ENCODE measurements around the gene CARD19.
A peak's percentile ranks its signal among the peaks of the same experiment; 100 is the strongest.
"Not testable (repeated sequence)": the region's sequence is repeated elsewhere in the genome, so short reads cannot be mapped to it uniquely, and the experiment has no call there.

CARD19 gene

DNA sequence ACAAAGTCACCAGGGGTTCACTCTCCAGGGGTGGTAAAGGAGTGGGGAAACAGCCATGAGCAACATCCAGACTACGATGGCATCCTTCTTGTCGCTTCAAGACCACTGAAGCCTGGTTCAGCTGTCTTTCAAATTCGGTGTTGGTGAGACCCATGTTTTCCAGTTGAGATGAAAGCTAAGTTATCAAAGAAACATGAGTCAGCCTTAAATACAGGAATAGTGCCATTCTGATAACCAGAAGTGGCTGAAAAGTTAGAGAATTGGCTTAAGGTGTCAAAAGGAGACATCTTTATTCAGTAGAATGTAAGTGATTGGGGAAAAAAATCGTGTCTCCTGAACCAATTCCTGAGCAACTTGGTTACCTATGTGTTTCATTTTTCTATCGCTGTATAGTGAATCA, 7.0 kb upstream of the CARD19 start:
- DNase-seq (ENCODE audit: low spot score): no peak

DNA sequence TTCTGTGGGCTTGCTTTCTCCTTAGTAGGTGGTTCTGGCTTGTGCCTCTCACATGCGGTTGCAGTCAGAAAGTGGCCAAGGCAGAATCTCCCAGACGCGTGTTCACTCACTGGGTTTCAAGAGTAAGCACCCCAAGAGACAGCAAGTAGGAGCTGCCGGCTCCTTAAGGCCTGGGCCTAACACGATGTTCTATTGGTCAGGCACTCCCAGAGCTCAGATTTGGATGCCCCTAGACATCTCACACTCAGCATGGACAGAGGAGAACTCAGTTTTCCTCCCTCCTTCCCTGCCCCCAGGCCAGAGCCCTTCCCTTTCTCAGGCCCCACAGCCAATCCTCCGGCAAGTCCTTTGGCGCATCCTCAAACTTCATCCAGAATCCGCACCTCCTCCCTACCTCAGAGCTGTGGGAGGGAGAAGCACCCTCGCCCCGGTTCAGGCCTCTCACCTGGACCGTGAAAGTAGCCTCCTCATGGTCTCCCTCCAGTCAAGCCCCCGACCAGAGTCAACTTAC, 6.5 kb upstream of the CARD19 start:
- no peak for DNase-seq (ENCODE audit: low spot score)

DNA sequence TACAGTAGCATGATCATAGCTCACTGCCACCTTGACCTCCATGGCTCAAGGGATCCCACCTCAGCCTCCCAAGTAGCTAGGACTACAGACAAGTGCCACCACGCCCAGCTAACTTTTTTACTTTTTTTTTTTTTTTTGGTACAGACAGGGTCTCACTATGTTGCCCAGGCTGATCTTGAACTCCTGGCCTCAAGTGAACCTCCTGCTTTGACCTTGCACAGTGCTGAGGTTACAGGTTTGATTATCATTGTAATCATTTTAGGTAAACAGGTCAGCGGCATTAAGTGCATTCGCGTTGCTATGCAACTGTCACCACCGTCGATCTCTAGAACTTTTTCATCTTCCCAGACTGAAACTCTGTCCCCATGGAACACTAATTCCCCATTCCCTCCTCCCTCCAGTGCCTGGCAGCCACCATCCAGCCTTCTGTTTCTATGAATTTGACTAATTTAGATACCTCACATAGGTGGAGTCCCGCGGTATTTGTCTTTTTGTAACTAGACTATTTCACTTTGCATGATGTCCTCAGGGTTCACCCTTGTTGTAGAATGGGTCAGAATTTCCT, 5.8 kb upstream of the CARD19 start:
- no peak for DNase-seq (ENCODE audit: low spot score)

DNA sequence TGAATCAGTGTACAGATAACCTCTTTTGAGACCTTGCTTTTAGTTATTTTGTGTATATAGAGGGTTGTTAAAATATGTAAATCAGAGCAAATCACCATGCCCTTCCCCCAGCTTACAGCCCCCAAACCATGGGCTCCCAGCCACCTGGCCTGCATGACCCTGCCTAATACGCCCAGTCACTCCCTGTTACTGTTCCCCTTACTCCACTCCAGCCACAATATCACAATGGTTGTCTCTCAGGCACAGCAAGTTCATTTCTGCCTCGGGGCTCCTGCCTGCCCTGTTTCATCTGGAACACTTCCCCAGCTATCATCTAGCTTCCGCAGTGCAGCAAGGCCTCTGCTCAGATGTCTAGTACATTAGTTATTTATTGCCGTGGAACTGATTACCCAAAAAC, 5.0 kb upstream of the CARD19 start:
- DNase-seq (ENCODE audit: low spot score): no peak

DNA sequence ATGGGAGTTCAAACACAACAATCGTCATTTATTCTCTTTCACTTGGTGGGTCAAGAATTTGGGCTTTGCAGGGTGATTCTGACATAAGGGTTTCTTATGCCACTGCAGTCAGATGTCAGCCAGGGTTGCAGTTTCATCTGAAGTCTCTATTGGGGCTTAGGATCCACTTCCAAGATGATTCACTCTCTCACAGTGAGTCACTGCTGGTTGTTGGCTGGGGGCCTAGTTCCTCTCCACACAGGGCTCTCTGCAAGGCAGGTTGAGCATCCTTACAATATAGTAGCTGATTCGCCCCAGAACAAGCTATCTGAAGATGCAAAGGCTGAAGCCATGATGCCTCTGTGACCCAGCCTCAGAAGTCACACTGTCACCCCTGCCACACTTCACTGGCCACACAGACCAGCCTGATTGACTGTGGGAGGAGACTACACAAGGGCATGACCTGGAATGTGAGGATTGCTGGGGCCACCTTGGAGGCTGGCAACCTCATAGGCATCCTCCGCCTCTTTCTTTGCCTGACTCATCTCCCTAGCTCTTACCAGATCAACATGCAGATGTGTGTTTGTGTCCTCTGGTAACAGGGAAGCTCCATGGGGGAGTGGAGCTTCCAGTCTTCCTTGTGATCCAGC, 4.5 kb upstream of the CARD19 start:
- peak; percentile 87 for DNase-seq (ENCODE audit: low spot score)

DNA sequence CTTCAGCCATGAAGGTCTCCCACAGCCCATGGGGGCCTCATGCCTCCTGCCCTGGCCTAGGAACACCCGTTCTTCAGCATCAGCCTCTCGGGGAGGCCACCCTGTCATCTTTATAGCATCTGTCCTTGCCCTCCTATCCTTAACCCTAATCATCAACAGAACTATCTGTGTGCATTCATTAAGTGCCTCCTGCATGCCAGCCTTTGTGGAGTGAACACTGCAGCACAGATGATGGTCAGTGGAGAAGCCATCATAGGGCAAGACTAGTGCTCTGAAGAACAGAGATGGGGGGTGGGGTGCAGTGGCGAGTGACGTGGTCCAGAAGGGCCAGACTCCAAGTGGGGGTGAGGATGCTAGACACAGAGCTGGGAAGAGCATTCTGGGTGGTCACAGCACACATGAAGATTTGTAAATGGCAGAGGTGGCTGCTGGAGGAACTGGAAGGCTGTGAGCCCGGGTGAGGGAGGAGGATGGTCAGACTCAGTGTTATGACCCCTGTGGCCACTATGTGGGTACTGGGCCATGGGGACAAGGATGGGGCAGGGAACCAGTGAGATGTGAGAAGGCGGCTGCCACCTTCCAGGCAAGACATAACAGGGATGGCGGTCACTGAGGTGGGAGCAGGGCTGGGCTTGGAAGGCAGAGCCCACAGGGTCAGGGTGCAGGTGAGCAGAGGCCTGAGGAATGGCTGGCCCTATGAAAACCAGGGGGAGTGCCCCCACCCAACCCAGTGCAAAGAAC, 3.6 kb upstream of the CARD19 start:
- no peak for DNase-seq (ENCODE audit: low spot score)

DNA sequence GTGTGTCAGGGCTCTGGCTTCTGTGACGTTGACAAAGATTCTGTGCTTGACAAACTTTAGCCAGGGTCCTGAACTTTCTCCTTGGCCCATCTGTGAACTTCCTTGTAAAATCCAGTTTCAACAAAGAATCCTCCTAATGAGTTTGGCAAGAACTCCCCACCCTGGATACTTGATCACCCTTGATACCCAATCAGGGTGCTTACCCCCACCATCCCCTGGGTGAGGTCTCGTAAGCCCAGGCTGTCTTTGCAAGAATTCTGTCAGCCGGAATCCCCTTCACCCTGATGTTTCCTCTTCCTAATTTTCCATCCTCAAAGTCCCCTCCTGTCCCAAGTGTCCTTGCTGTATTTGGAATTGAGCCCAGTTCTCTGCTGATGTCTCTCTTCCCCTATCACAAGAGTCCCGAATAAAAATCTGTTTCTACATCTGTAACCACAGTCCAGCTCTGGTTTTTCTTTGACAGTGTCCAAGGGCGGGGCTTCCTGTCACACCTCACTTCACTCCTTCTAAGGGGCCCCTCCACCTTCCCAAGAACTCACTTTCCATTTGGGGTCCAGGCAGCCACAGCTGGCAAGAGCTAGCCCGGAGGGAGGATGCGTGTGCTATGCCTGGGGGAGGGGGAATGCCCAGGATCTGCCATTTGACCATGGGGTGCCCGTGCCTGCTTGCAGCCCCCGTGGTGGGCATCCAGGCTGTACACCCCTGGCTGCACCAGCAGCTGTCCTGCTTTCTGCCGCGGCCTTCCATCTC, 2.7 kb upstream of the CARD19 start:
- DNase-seq (ENCODE audit: low spot score): no peak

DNA sequence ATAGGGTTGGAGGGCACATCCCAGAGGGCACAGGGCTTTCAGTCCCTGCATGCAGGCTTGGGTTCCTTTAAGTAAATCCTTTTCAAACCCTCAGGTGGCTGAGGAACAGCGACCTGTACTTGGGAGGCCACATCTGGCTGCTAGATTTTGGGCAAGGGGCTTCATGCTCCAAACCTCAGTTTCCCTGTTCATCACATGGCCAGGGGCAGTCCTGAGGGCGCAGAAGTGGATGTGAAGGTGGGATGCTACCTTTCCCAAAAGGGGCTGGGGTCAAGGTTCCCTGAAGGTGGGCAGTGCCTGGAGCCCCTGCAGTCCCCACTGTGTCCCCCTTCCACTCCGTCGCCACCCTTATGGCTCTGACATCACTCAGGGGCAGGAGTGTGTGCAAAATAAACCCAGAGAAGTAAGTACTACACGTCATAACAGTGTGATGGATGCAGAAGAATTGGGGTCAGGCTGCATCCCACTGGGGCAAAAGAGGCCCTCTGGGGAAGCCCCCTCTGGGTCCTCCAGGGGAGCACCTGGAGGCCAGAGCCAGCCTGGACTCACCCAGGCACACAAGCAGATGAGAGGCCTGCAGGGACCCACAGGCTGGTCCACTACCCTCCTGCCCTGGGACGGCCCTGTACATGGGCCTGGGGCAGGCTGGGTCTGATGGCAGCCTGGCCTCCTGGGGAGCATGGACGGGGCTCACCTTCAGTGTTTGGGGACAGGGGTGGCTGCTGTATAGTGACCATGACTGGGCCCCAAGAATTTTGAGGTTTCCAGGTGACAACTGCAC, 1.9 kb upstream of the CARD19 start:
- no peak for DNase-seq (ENCODE audit: low spot score)

DNA sequence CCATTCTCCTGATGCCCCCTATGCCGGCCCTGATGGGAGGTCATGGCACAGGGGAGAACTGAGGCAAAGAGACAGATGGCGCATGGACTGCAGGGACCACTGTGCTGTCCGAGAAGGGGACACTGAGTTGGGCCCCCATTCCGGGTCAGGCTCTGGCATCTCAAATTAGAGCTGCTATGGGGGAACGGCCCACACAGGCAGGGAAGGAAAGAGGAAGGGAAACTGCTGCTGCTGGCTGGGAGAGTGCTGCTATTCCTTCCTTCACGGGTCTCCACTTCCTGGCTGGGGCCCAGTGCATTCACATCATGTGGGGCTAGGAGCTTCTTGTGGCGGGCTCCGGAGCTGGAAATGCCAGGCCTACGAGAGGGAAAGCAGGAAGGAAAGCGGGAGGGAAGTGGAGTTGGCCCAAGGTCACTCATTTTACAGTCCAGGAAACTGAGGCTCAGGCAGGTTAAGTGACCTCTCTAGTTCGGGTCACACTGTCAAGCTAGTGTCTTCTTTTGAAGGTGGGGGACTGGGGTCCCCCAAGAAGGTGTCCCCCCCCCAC, 1.3 kb upstream of the CARD19 start:
- no peak for DNase-seq (ENCODE audit: low spot score)

DNA sequence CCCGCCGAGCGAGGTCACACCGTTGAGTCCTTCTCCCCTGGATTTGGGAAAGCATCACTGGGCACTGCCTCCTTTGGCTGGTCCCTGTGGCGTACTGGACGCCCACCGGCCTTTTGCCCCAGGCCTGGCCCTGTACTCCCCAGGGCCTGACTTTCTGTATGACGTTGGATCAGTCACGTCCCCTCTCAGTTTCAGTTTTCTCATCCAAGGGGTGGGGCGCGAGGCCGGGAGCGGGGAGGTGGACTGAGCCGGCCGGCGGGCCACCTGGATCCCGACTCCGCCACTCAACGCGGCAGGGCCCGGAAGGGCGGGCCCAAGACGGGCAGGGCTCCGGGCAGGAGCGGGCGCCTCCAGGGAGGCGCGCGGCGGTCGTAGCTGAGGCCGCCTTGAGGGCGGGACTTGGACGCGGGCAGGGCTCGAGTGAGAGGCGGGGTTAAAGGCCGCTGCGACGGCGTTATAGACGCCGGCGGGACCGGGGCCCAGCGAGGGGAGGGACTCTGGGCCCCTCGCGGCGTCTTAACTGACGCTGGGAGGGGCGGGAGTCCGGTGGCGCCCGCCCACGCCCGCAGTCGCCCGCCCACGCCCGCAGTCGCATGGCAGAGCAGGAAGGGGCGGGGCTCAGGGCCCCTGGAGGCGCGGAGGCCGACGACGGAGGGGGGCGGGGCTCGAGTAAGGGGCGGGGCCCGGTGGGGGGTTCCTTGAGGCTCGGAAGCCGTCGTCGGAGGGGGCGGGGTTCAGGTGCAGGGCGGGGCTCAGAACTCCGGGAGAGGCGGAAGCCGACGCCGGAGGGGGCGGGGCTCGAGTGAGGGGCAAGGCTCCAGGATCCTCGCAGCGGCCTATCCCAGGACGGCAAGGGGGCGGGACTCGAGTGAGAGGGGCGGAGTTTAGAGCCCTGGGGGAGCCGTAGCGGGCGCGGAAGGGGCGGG, 549 bp upstream of the CARD19 start:
- peak; percentile 98 for DNase-seq (ENCODE audit: low spot score)

DNA sequence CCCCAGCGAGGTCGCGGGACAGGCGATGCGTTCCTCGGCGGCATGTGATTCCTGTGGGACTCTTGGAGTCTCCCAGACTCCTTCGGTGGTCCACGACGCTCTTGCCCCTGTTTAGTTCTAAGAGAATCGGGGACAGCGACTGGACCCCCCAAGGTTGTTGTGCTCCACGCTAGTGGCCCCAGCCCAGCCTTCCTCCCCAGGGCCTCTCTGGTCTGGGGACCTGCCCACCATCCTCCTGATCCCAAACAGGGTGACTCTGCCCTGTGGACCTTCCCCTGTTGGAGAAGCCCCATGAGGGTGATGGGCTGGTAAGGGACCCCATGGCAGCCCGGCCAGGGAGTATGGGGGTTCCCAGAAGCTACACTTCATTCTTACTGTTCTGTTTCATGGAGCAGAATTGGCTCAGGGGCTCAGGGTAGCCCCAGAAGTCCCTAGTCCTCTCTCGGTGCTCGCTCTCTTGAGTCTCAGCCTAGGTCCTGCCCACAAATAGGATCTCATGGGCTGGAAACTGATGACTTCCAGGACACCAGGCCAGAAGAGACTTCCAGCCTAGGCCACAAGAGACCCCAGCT, 880 bp downstream of the CARD19 start:
- DNase-seq (ENCODE audit: low spot score): no peak

DNA sequence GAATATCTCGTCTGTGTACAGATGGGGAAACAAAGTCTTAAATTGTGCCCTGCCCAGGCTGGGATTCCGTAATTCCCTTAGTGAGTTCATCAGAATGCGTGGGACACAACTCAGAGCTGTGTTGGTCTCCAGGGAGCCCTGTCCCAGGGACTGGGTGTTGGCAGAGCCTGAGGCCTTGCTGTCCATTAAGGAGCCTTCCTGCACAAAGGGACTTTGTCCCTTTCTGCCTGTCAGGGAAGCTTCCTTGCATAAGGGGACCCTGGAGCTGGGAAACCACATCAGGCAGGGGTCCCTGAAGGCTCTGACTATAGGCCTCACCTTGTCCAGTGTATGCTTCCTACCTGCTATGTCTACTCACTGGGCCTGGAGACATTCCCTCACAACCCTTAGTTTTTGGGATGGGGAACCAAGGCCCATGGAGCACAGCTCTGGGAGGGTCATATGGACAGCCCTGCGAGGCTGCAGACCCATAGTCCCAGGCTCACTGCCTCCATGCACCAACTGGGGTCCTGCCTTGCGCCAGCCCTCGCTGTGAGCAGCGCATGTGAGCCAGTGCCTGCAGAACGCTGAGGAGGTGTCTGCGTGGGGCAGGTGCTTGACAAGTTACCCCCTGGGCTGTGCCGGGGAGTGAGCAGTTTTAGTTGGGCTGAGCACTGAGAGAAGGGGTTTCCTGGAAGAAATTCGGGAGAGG, 1.6 kb downstream of the CARD19 start:
- no peak for DNase-seq (ENCODE audit: low spot score)

DNA sequence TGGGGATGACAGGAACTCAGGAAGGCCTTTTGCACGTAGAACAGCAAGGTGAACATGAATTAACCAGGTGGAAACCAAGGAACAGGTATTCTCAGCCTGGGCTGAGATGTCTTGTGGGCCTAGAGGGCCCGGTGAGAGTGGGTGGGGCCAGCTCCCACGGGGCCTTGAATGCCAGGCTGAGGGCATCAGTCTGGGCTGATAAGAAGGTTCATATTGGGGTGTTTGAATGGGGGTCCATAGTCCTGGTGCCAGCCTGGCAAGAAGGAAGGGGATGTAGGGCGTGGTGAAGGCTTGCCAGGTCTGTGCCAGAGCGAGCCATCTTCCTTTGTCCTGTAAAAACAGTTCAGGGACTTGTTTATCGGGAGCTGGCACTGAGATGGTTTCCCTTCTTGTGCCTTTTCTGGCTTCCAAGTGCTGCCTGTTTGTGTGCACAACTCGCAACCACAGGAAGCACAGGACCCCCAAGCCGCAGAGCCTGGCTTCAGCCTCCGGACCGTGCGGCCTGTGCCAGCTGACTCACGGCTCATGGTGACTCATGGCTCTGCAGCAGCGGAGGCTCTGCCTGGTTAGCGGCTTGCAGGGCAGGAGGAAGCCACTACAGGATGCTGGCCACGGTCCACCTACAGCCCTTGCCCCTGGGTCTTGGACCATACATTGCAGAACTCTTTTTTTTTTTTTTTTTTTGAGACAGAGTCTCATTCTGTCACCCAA, 2.4 kb downstream of the CARD19 start:
- DNase-seq (ENCODE audit: low spot score): peak; percentile 71

DNA sequence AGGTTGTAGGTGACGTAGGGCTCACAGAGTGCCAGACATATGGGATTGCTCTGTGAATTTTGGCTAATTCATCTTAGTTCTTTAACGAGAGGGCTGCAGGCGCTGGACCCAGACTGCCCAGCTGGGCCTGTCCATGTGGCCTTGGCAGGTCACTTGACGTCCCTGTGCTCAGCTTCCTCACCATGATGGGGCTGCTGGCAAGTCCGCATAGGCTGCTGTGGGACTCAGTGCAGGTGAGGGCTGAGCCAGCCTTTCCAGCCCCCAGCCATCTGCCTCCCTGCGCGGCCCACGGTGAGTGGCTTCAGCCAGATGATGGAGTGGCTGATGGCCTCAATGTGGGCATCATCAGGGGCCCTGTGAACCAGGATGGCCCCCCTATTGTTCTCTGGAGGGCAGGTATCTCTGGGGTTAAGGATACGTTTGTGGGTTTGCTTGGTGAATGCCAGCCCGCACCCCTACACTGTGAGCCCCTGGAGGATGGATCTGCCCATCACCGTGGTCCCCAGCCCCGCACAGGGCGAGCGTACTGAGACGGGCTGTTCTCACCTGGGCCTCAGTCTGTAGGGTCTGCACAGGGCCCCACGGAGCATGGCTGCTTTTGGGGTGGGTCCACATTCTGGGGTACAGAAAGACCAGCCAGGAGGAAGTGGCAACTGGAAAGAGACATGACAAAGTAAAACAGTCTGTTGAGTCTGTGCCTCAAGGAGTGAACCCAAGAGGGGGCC, 3.7 kb downstream of the CARD19 start:
- no peak for DNase-seq (ENCODE audit: low spot score)

DNA sequence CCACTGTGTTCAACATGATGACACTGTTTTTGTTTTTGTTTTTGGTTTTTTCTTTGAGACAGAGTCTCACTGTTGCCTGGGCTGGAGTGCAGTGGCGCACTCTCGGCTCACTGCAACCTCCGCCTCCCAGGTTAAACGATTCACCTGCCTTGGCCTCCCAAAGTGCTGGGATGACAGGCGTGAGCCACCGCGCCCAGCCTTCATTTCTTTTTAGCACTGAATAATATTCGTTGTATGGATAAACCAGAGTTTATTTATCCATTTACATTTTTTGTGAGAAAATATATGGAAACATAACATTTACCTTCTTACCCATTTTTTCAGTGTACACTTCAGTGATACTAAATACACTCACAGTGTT, 4.2 kb downstream of the CARD19 start:
- no peak for DNase-seq (ENCODE audit: low spot score)

DNA sequence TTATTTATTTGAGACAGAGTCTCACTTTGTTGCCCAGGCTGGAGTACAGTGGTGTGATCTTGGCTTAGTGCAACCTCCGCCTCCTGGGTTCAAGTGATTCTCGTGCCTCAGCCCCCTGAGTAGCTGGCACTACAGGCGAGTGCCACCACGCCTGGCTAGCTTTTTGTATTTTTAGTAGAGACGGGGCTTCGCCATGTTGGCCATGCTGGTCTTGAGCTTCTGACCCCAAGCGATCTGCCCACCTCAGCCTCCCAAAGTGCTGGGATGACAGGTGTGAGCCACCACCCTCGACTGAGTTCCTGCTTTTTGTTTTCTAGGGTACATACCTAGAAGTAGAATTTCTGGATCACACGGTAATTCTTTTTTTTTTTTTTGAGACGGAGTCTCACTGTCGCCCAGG, 5.1 kb downstream of the CARD19 start:
- DNase-seq (ENCODE audit: low spot score): not testable (repeated sequence)

DNA sequence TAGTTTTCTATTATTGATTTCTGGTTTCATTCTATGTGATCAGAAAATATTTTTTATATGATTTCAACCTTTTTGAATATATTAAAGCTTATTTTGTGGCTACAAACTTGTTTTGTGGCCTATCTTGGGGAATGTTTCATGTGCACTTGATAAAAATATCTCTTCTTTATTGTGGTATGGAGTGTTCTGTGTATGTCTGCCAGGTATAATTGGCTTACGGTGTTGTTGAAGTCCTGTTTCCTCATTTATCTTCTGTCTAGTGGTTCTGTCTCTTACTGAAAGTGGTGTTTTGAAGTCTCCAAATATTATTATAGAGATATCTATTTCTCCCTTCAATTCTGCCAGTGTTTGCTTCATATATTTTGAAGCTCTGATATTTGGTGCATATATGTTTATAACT, 9.6 kb downstream of the CARD19 start:
- no peak for DNase-seq (ENCODE audit: low spot score)

DNA sequence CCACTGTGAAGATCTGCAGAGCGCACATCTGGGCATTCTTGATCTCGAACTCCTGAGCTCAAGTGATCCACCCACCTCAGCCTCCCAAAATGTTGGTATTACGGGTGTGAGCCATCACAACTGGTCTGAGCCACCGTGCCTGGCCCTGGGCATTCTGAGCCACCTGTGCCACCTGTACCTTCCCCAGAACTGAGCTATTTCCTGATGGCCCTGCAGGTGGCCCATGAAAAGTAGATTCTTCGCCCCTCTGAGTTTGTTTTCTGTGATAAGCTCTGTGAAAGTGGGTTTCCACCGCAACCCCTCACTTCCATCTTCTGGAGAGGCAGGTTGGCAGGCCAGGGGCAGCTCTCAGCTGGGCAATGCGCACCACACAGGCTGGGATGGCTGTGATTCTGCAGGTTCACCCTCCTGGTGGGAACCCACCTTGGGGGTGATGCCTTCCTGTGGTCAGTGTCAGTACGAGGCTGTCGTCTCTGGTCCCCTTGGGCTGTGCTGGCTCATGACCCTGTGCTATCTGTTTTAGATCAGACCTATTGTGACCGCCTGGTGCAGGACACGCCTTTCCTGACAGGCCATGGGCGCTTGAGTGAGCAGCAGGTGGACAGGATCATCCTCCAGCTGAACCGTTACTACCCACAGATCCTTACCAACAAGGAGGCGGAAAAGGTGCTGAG, 11.3 kb downstream of the CARD19 start:
- DNase-seq (ENCODE audit: low spot score): no peak

All from LoVo (cell line).